ENCODE measurements around the gene SLC25A27.

SLC25A27 gene

GRCh38 chr6:46651816-46652215, 959 bp upstream of the SLC25A27 start:
- no peak for DNase-seq

- no peak for DNase-seq
Measured at GRCh38 chr6:46652232-46652602, 558 bp upstream of the SLC25A27 start.

GRCh38 chr6:46653439-46654195, 842 bp downstream of the SLC25A27 start:
- no peak for DNase-seq

- DNase-seq = peak; percentile 8
Measured at GRCh38 chr6:46655803-46656202, 3.0 kb downstream of the SLC25A27 start.

- DNase-seq = no peak
Measured at GRCh38 chr6:46657642-46658041, 4.9 kb downstream of the SLC25A27 start.

GRCh38 chr6:46661483-46661882, 8.7 kb downstream of the SLC25A27 start:
- no peak for DNase-seq

GRCh38 chr6:46667377-46667776, 14.6 kb downstream of the SLC25A27 start:
- DNase-seq = no peak

GRCh38 chr6:46674410-46674809, 21.6 kb downstream of the SLC25A27 start:
- no peak for DNase-seq

- no peak for DNase-seq
Measured at GRCh38 chr6:46676604-46677313, 24.0 kb downstream of the SLC25A27 start.

- DNase-seq = no peak
Measured at GRCh38 chr6:46677314-46677654, 24.5 kb downstream of the SLC25A27 start.

GRCh38 chr6:46684771-46685170, 32.0 kb downstream of the SLC25A27 start:
- DNase-seq = no peak

GRCh38 chr6:46687619-46688097, 34.9 kb downstream of the SLC25A27 start, which contains the start of gene TDRD6:
TSS of gene TDRD6 (plus strand) at chr6:46687885. CDS start at chr6:46688129, 244 bp downstream.
- no peak for DNase-seq

- DNase-seq = no peak
Measured at GRCh38 chr6:46688117-46688965, 35.6 kb downstream of the SLC25A27 start.

GRCh38 chr6:46688966-46689335, 36.2 kb downstream of the SLC25A27 start:
- DNase-seq = no peak

GRCh38 chr6:46689657-46690056, 36.9 kb downstream of the SLC25A27 start:
- no peak for DNase-seq

- no peak for DNase-seq
Measured at GRCh38 chr6:46690141-46690755, 37.5 kb downstream of the SLC25A27 start.

- DNase-seq = no peak
Measured at GRCh38 chr6:46690911-46691451, 38.2 kb downstream of the SLC25A27 start.

- DNase-seq = no peak
Measured at GRCh38 chr6:46699970-46700369, 47.2 kb downstream of the SLC25A27 start.

GRCh38 chr6:46704562-46704961, 51.8 kb downstream of the SLC25A27 start:
- DNase-seq = no peak

GRCh38 chr6:46706464-46706863, 53.7 kb downstream of the SLC25A27 start:
- peak; percentile 5 for DNase-seq

- no peak for DNase-seq
Measured at GRCh38 chr6:46711491-46711890, 58.7 kb downstream of the SLC25A27 start.

- no peak for DNase-seq
Measured at GRCh38 chr6:46715141-46715540, 62.4 kb downstream of the SLC25A27 start.

- DNase-seq = no peak
Measured at GRCh38 chr6:46719099-46719498, 66.3 kb downstream of the SLC25A27 start.

Data from activated CD4-positive, alpha-beta T cell treated with anti-CD3 and anti-CD28 coated beads for 48 hours (primary cell).